Measurements from ENCODE around the gene GNA12.
"Not testable (repeated sequence)": the region's sequence is repeated elsewhere in the genome, so short reads cannot be mapped to it uniquely, and the experiment has no call there.

Gene GNA12

DNA sequence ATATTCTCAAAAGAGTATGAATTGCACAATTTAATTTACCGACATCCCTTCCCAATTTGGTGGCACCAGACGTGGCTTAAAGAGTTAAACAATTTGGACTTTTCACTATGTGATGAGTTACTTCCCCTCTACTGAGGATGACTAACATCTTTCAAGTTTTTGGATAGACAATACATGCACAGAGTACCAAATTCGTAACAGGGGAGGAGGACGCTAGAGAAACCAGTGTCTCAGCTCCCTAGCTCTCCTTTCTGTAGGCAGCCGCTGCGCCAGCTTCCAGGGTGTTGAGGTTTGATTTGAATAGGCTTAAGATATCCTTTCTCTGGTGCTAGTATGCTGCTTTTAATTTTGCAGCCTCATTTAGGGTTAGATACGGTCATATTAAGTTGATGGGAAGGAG lies 69.2 kb downstream of the GNA12 start:
- no peak for DNase-seq

DNA sequence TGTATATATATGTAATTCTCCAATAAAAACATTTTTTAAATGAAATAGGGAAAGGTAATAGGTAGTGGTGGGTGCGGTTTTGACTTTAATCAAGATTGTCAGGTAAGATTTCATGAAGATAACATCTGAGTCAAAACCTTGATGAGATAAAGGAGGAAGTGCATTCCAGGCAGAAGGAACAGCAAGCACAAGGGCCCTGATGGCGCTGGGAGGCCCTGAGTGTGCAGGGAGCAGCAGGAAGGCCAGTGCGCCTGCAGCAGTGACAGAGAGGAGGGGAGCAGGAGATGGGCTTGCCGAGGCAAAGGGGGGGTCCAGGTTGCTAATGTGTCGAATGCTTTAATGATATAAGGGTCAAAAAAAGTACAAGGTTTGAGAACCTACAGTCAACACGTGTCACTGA lies 69.8 kb downstream of the GNA12 start:
- DNase-seq, result no peak

DNA sequence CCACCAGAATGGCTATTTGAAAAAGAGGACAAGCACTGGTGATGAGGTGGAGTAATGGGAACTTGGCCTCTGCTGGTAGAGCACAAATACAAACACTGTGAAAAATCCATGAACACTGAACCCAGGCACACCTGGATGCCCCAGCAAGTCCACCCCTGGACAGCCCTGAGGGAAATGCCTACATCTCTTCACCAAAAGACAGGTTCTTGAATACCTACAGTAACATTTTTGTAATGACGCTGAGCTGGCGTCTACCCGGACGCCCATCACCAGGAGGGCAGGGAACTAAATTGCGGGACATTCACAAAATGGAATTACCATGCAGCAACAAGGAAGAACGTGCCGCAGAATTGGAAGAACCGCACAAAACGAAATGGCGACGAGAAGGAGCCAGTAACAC lies 70.5 kb downstream of the GNA12 start:
- DNase-seq, result no peak

DNA sequence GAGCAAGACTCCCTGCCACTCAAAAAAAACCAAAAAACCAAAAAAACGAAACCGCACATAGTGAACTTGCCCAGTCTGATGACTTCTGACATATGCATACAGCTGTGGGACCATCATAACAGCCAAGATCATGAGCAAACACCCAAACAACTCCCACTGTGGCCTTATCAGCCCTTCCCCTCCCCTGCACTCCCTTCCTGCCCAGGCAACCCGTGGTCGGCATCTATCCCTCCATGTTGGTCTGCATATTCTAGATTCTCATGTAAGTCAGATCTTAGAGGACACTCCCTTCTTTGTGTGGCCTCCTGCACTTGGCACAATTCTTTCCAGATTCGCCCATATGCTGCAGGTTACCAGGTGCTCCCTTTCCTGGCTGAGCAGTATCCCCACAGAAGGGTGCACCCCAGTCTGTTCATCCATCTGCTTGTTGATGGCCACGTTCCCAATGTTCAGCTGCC lies 72.8 kb downstream of the GNA12 start:
- no peak for DNase-seq

DNA sequence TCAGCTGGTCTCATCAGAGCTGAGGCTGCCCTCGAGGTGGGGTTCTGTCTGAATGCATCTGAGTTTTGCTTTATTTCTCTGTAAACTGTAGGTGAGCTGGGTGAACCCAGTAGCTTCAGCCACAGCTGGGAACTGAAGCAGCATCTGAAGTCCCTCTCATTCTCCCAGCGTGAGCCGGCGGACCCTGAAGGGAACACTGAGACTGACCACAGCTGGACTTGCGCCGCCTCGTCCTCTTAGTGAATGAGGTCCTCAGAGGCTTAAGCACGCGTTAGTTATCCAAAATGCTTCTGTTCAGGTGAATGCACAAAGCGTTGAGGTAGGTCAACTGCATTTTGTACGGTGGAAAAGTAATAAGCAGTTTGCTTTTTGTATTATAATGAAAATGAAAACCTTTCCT lies 79.5 kb downstream of the GNA12 start:
- no peak for DNase-seq

DNA sequence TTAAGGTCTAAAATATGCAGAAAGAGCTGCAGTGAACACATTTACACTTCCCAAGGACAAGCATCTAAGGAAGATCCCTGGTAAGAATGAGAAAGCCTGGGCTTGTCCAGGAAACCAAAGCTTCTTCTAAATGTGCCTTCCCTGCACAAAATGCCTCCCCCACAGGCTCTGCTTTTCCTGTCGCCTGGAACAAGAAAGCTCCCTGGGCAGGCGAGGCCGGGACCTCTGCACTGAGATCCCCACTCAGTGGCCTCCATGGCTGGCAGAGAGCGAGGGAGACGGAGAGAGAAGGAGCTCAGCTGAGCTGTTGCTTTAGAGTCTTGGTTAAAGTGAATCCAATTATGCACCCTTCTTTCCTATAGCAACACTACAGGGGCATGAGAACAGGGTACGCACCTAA lies 80.5 kb downstream of the GNA12 start:
- DNase-seq, result no peak

DNA sequence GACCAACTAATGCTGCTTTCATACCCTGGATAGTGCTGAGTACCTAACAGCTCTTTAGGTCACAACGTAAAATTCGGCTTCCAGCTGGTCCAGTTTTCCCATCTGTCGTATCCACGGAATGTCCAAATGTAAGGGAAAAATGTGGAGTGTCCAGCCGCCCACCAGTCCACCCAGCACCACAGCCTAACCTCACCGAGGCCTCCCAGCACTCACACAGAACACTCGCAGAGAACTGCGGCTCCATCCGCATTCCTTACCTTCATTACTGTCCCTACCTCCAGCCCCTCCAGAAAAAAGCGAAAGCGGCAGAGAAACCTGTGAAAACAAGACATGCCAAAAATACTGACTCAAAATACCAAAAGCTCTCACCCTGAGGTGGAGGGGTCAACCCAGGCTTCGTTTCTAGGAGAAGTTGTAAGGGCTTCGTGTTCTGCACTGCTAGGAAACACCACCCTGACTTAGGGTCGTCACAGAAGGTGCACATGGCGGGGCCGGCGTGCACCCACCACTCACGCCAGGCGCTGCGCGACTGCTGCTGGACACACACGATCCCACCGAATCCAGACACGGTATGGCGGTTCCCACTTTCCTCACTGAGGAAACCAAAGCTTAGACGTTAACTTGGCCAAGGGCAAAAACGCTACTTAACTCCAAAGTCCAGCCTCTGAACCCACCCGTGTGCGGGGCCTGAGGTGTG lies 82.2 kb downstream of the GNA12 start:
- DNase-seq, result no peak

DNA sequence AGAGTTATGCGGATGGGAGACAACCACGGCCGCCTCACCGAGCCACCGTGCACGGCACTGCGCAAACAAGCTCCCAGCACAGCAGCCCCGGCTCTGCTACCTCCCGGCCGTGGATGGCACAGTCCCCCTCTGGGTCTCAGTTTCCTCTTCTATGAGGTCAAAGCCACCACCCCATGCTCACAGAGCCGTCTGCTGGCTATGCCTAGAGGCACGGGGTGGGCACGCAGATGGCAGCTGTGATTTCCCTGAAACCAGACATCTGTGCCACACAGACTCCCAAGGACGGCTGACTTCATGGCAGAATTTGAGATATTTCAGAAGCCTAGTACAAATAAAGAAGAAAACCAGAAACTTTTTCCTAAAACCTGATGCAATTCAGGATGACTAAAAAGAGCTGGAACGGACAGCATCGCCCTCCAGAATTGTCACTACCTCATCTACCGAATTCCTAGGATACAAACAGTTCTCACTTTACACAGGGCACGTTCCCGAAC lies 82.9 kb downstream of the GNA12 start:
- DNase-seq, result no peak

DNA sequence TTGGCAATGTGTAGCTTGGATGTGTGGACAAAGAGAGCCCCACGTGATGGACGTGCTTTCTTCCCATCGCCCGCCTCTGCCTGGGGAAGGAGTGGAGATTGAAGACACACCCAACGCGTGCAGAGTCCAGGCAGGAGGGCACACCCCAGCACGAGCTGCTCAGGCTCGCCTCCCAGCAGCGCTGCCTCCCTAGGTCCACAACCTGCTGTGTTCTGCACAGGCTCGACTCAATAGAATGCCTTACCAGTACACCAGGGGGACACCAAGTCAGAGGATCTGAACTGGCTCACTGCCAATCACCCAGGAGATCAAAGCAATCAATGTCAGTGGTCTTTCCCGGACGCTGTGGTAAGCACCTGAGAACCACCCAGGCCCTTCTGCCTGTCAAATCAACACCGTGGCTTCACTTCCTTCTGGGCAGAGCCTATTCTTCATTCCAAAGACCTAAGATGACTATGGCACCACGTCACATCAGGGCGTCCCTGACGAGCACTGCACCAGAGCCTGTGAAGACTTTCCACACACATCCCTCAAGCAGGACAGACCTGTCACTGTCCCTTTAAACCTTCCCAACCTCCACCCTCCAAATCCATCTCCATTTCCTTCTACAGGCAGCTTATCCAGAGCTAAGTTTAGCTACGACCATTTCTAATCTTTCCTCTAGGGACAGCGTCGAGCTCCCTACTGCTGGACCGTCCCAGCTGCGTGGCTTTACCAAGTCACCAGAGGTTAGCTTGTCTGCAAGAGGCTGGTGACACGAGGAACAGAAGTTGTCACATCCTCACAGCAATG lies 83.8 kb downstream of the GNA12 start:
- DNase-seq, result no peak

DNA sequence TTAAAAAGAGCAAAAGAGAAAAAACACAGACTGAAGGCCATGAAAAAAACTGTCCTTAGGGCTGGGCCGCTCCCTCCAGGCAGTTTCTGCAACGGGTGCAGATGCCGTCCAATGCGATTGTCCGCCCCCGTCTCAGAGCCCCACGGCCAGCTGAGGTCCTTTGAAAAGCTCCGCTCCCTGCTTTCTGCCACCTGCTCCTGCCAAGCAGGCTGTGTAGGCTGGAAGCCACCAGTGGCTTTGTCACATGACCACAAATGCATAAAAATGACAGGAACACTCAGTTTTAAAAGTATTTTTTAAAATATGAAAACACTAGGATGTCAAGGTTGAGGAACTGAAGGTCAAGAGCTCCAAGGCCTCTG lies 84.4 kb downstream of the GNA12 start:
- no peak for DNase-seq

DNA sequence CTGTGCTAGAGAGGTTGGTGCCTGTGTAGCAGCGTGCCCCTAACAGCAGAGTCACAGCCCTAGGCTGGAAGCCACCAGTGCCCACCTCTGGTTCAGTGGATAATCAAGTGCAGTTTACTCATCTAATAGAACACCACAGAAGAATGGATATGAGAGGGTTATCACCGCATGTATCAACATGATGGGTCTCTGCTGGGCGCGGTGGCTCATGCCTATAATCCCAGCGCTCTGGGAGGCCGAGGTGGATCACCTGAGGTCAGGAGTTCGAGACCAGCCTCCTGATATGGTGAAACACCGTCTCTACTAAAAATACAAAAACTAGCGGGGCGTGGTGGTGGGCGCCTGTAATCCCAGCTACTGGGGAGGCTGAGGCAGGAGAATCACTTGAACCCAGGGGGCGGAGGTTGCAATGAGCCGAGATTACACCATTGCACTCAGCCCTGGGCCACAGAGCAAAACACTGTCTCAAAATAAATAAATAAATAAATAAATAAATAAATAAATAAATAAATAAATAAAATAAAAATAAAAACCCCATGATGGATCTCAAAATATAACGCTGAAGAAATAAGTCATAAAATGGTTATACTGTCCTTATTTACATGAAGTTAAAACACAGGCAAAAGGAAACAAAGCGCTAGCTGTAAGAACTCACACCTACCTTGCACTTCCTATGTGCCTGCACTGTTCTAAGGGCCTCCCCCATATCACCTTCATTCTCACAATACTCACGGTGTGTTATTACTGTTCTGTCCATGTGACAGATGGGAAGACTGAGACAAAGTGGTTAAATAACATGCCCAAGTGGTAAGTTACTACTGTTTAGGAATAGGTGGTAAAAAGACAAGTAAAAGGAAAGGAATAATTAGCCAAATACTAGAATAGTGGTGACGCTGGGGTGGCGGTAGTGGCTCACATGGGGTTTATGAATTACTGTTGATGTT lies 85.2 kb downstream of the GNA12 start:
- DNase-seq, result no peak

DNA sequence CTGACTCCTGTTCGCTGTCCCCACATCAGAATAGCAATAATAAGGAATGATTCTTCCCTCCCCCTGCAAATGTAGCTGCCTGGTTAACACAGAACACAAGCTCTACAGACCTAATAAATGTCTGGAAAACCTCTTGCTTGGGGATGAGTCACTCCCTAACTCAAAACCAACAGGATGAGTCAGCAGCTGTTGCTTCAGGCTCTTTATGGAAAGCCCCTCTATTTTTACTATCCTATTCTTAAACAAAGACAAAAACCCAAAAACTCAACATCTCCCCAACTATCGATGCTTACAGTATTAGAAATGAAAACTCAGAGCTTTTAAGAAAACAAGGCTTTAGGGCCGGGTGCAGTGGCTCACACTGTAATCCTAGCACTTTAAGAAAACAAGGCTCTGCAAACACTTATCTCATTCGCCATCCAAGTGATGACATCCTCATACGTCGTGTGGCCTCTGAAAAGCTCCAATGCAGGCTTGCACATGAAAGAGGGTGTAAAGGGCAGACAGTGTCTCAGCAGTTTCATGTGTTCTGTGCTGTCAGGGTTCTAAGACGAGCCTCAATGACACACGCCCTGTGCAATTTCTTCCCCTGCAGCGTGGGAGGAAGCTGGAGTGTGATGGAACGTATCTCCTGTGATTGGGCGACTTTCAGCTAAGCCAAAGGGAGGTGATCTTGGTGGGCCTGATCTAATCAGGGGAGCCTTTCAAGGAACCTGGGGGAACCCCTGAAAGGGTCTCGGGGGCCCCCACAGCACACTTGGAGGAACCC lies 86.0 kb downstream of the GNA12 start:
- peak; percentile 43 to 55 for DNase-seq

DNA sequence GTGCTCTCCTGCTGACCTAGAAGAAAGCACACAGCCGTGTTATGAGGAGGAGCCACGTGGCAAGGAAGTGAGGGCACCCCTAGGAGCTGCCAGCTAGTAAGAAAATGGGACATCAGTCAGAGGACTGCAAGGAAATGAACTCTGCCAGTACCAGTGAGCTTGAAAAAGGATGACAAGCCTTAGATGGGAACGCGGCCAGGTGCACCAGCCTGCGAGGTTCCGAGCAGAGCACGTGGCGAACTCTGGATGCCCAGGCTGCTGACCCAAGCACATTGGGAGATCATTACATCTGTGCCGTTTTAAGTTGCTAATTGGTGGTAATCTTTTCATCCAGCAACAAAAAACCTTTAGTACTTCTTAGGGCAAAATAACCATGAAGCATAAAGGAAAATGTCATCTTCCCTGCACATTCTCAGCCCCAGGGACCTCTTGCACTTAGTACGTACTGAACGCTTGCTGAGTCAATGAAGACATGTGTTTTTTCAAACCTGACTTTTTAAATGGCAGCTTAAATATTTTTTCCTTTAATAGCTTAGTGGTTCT lies 86.7 kb downstream of the GNA12 start:
- DNase-seq, result no peak

DNA sequence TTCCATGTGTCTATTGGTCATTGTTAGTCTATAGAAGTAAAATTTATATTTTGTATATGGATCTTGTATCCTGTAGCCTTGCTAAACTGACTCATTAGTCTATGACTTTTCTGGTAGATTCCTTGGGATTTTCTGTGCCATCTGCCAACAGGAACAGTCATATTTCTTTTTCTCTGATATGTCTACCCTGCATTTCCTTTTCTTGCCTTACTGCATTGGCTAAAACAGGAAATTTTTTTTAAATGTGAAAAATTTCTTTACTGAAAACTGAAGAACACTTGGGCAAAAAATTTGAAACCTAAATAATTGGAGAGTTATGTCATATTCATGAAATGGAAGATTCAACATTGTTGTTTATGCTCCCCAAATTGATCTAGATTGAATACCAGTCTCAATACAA lies 88.6 kb downstream of the GNA12 start:
- no peak for DNase-seq

DNA sequence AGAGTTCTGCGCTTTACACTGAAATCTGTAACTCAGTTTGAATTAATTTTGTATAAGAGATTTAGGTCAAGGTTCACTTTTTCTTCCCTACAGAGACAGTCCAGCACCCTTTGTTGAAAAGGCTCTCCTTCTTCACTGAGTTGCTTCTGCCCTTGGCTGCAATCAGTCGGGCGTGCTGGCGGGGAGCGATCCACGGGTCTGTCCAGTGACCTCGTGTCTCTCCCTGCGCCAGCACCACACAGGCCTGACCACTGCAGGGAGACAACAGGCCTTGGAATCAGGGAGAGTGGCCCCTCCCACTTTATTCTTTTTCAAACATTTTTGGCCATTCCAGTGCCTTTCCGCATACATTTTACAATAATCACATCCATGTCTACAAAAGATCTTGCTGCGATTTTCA lies 89.2 kb downstream of the GNA12 start:
- no peak for DNase-seq

DNA sequence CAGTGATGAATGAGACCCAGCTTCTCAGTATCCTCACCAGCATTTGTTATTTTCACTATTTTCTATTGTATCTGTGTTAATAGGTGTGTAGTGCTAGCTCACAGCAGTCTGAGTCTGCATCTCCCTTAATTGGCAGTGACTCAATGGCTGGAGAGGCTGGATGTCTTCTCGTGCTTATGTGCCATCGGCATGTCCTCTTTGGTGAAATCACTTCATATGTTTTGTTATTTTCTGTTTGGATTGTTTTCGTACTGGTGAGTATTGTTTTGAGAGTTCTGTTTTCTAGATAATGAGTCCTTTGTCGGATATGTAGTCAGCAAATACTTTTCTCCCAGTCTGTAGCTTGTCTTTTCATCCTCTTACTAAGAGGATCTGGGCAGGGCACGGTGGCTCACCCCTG lies 90.0 kb downstream of the GNA12 start:
- DNase-seq, result no peak

DNA sequence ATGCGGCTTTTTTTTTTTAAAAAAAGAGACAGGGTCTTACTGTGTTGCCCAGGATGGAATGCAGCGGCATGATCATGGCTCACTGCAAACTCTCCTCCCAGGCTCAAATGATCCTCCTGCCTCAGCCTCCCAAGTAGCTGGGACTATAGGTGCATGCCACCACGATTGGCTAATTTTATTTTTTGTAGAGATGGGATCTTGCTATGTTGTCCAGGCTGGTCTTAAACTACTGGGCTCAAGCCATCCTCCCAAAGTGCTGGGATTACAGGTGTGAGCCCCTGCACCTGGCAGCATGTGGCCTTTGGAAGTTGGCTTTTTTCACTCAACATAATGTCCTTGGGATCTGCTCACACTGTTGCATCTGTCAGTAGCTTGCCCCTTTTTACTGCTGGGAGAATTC lies 91.0 kb downstream of the GNA12 start:
- DNase-seq, result no peak

DNA sequence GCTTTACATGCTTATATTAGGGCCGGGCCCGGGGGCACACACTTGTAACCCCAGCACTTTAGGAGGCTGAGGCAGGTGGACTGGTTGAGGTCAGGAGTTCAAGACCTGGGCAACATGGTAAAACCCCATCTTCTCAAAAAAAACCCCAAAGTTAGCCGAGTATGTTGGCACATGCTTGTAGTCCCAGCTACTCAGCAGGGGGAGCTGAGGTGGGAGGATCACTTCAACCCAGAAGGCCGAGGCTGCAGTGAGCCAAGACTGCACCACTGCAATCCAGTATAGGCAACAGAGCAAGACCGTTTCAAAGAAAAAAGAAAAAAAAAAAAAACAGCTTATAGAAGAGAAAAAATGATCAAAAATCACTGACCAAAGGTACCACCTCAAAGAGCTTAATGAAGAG lies 93.0 kb downstream of the GNA12 start:
- DNase-seq, result no peak

DNA sequence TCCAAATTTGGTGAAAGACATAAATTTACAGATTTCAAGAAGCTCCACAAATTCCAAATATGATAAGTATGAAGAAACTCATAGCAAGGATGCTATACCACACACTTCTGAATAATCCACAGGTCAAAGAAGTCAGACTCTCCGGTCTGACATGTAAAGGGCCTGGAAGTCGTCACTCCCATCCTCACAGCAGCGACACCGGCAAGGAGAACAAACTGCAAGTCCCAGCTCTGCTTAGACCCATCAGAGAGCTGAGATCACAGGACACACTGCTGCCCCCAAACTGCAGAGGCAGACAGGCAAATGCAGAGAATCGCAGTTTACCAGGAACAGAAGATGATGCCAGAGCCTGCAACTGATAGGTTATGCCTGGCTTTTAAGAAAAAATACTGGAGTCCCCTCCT lies 94.1 kb downstream of the GNA12 start:
- no peak for DNase-seq

DNA sequence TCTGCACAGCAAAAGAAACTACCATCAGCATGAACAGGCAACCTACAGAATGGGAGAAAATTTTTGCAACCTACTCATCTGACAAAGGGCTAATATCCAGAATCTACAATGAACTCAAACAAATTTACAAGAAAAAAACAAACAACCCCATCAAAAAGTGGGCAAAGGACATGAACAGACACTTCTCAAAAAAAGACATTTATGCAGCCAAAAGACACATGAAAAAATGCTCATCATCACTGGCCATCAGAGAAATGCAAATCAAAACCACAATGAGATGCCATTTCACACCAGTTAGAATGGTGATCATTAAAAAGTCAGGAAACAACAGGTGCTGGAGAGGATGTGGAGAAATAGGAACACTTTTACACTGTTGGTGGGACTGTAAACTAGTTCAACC lies 95.4 kb downstream of the GNA12 start:
- DNase-seq, result not testable (repeated sequence)

DNA sequence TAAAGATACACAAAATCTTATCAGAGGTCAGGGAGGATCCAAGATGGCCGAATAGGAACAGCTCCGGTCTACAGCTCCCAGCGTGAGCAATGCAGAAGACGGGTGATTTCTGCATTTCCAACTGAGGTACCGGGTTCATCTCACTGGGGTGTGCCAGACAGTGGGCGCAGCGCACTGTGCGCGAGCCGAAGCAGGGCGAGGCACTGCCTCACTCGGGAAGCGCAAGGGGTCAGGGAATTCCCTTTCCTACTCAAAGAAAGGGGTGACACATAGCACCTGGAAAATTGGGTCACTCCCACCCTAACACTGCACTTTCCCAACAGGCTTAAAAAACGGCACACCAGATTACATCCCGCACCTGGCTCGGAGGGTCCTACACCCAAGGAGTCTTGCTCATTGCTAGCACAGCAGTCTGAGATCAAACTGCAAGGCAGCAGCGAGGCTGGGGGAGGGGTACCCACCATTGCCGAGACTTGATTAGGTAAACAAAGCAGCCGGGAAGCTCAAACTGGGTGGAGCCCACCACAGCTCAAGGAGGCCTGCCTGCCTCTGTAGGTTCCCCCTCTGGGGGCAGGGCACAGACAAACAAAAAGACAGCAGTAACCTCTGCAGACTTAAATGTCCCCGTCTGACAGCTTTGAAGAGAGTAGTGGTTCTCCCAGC lies 100.5 kb downstream of the GNA12 start:
- DNase-seq, result not testable (repeated sequence)

All from activated CD4-positive, alpha-beta T cell treated with anti-CD3 and anti-CD28 coated beads, Interleukin-2, amount 50 U/mL, for 4 hours (primary cell).